HG03575 (cell line): ENCODE measurements around the gene HLA-DRA.
"Not testable (repeated sequence)": the region's sequence is repeated elsewhere in the genome, so short reads cannot be mapped to it uniquely, and the experiment has no call there.

ENCODE experiments used
- ATAC-seq: cut with Tn5 transposase; IDR thresholded peaks from one replicate; pipeline ENCODE4 v1.9.1; 2021; ENCODE audit not compliant: unreplicated experiment, insufficient number of reproducible peaks, low FRiP score; ENCODE audit errors: extremely low read depth

The HLA-DRA gene

GRCh38 chr6:32427934-32428474 is 11.7 kb upstream of the HLA-DRA start:
- no peak for ATAC-seq

- ATAC-seq = no peak
These were observed 9.5 kb upstream of the HLA-DRA start for GRCh38 chr6:32430179-32430578.

DNA sequence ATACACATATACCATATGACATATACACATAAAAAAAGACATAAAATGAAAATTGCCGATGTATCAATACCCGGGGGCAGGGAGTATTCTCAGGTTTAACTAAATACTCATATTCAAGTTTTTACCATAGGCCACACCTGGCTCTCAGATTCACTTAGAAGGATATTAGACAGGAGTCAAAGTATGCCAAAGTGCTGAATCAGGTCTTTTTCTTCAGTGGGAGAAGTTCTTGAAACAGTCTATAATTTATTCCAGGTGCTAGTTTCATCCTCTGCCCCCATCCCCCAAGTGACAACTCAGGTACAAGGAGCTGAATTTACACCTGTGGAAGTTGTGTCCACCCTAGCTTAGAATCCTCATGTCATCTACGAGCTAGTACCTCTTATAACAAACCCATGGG is 8.5 kb upstream of the HLA-DRA start:
- ATAC-seq = no peak

DNA sequence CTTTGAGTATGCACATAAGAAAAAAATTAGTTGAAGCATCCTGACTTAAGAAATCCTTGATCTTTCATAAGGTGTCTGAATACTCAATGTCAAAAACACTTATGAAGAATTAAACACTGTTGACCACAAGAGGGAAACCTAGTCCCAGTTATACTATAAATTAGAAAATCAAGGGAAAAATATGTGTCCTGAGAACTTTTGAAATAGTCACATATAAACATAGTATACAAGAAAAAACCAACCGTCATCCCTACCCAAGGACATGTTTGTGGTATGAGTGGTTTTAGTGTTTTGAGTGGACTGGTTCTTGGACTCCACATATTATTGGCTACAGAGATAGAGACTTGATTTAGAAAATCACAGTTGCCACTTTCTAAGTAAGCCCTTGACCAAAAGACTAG is 7.6 kb upstream of the HLA-DRA start:
- ATAC-seq = no peak

- ATAC-seq = not testable (repeated sequence)
These were observed 5.7 kb upstream of the HLA-DRA start for GRCh38 chr6:32433950-32434349.

- ATAC-seq = no peak
These were observed 3.5 kb upstream of the HLA-DRA start for GRCh38 chr6:32436186-32436585.

DNA sequence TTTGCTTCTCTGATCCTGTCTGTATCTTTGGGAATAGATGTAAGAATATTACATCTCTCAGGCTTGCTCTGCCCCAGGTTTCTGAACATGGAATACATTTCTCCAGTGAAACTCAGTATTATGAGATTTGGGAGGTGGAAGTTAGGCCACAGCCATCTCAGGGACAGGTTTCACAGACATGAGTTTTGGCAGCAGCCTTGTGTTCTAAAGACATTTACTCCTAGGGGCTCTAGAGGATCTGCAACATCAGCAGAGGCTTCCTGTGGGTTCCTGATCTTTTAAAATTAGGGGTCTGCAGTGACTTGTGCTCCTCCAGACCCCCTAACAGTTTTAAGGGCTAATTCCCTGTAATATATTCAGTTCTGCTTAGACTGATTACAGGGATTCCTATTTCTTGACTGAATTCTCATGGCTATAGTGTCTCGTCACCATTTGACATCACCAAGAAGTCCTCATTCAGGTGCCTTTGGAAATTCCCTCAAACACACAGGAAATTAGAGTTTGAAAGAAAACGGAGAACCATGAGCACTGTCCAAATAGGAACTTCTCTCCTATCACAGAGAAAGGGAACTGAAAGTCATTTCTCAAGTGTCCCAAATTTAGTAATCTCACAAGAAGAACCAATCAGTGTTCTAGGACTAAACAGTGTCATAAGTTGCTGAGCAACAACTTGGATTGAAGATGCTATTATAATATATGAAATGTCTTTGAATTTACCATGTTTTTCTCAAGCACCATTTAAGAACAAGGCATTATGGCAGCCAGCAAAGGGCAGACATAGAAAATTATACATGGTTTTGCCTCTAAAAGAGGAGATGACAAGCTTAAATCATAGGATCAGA is 2.5 kb upstream of the HLA-DRA start:
- peak; percentile 54 for ATAC-seq

GRCh38 chr6:32439139-32439538 is 548 bp upstream of the HLA-DRA start:
- ATAC-seq = no peak

DNA sequence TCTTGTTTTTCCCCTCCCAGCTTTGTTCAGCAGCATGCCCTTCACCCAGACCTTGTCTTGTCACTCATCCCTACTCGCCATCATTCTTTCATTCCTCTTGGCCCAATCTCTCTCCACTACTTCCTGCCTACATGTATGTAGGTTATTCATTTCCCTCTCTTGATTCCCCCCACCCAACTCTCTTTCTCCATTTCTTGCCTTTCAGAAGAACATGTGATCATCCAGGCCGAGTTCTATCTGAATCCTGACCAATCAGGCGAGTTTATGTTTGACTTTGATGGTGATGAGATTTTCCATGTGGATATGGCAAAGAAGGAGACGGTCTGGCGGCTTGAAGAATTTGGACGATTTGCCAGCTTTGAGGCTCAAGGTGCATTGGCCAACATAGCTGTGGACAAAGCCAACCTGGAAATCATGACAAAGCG is 2.6 kb downstream of the HLA-DRA start:
- no peak for ATAC-seq

GRCh38 chr6:32442977-32443552 is 3.4 kb downstream of the HLA-DRA start:
- no peak for ATAC-seq

DNA sequence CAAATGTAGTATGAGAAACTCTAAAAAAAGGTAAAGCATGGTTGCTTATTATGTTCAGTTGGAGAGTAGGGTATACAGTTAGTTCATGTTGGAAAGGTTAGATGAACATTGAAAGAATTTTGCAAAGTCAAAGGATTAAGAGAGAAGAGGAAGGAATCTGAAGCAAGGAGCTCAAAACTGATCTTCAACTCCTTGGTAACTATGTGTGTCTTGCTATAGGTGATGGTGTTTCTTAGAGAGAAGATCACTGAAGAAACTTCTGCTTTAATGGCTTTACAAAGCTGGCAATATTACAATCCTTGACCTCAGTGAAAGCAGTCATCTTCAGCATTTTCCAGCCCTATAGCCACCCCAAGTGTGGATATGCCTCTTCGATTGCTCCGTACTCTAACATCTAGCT is 4.7 kb downstream of the HLA-DRA start:
- no peak for ATAC-seq

- no peak for ATAC-seq
These were observed 5.7 kb downstream of the HLA-DRA start for GRCh38 chr6:32445321-32445854.

DNA sequence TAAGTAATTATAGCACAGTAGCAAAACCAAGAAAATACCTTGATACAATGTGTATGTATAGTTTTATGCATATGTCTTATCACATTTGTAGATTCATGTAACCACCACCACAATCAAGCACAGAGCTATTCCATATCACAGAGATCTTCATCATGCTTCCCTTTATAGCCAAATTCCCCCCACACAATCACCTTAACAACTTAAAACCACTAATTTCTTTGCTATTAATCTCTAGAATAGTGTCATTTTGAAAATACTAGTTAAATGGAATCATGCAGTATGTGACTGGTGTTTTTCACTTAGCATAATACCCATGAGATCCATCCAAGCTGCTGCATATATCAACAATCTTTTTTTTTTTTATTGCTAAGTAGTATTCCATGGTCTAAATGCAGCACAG is 8.2 kb downstream of the HLA-DRA start:
- no peak for ATAC-seq

- ATAC-seq = no peak
These were observed 9.5 kb downstream of the HLA-DRA start for GRCh38 chr6:32449088-32449736.

DNA sequence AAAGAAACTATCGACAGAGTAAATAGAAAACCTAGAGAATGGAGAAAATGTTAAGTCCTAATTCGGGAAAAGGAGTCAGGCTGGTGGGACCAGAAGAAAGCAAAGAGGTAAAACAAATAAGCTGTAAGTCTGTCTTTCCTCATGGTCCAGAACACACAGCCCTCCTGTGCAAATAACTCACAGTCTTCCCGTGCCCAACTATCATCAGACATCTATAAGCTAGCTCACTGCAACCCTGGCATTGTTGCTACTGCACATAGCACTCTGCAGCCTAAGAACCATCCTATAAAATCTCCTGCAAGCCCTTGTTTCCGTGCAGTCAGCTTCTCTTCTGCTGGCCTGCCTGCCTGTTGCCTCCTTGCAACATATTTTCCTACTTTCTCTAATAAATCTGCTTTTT is 17.4 kb downstream of the HLA-DRA start:
- no peak for ATAC-seq

GRCh38 chr6:32459781-32460424 is 20.2 kb downstream of the HLA-DRA start:
- no peak for ATAC-seq

GRCh38 chr6:32460528-32460927 is 20.8 kb downstream of the HLA-DRA start:
- ATAC-seq = no peak

GRCh38 chr6:32461493-32461892 is 21.8 kb downstream of the HLA-DRA start:
- no peak for ATAC-seq

DNA sequence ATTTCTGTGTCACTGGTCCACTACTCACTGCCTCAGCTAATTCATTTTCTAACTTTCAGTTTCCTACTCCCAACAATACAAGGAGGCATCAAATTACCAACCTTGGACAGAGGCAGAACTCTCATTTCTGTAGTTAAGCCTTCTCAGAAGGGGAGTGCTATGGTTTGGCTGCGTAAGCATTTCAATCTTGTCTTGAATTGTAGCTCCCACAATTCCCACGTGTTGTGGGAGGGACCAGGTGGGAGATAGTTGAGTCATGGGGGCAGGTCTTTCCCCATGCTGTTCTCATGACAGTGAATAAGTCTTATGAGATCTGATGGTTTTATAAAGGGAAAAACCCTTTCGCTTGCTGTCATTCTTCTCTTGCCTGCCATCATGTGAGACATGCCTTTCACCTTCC is 22.9 kb downstream of the HLA-DRA start:
- ATAC-seq = no peak
